Forelimb muscle (tissue), 1 donor: Measurements from ENCODE around the gene TTLL10. TPM values are rescaled to one million over a fixed set of nuclear protein-coding genes. Genes with fewer than 3 reads are reported as not detected.

ENCODE experiments used
- polyA plus RNA-seq: library from polyadenylated mRNA; unstranded; fragments of 120-200 nt; gene quantifications from one replicate; pipeline ENCODE4 v1.2.1, GENCODE V29; 2013; ENCODE audit not compliant: insufficient read length

The TTLL10 gene
- polyA plus RNA-seq, 1 donor: 0.35 TPM

Other genes starting within 250 kb of the TTLL10 start
- 5.6 TPM for gene SAMD11, start 250.0 kb upstream of the TTLL10 start, polyA plus RNA-seq
- gene NOC2L, start 214.6 kb upstream of the TTLL10 start, polyA plus RNA-seq: 43.6 TPM
- 6.3 TPM for gene KLHL17, start 213.3 kb upstream of the TTLL10 start, polyA plus RNA-seq
- 0.08 TPM for gene PLEKHN1, start 207.4 kb upstream of the TTLL10 start, polyA plus RNA-seq
- gene PERM1, start 191.8 kb upstream of the TTLL10 start, polyA plus RNA-seq: 3.3 TPM
- 19.9 TPM for gene HES4, start 173.8 kb upstream of the TTLL10 start, polyA plus RNA-seq
- 6.2 TPM for gene ISG15, start 160.4 kb upstream of the TTLL10 start, polyA plus RNA-seq
- 37.5 TPM for gene AGRN, start 153.8 kb upstream of the TTLL10 start, polyA plus RNA-seq
- gene RNF223, start 99.6 kb upstream of the TTLL10 start, polyA plus RNA-seq: 0.08 TPM
- 6.4 TPM for gene C1orf159, start 57.8 kb upstream of the TTLL10 start, polyA plus RNA-seq
- gene TNFRSF18, start 32.7 kb downstream of the TTLL10 start, polyA plus RNA-seq: 6.1 TPM
- 3.2 TPM for gene TNFRSF4, start 40.3 kb downstream of the TTLL10 start, polyA plus RNA-seq
- gene SDF4, start 58.1 kb downstream of the TTLL10 start, polyA plus RNA-seq: 88.6 TPM
- gene B3GALT6, start 58.4 kb downstream of the TTLL10 start, polyA plus RNA-seq: 16.3 TPM
- 4.8 TPM for gene C1QTNF12, start 72.8 kb downstream of the TTLL10 start, polyA plus RNA-seq
- 38.8 TPM for gene UBE2J2, start 100.0 kb downstream of the TTLL10 start, polyA plus RNA-seq
- gene SCNN1D, start 106.6 kb downstream of the TTLL10 start, polyA plus RNA-seq: 5.5 TPM
- gene ACAP3, start 134.1 kb downstream of the TTLL10 start, polyA plus RNA-seq: 44.6 TPM
- 5.9 TPM for gene PUSL1, start 134.7 kb downstream of the TTLL10 start, polyA plus RNA-seq
- 74.9 TPM for gene INTS11, start 150.8 kb downstream of the TTLL10 start, polyA plus RNA-seq
- gene CPTP, start 150.9 kb downstream of the TTLL10 start, polyA plus RNA-seq: 16.5 TPM
- 3.3 TPM for gene TAS1R3, start 157.4 kb downstream of the TTLL10 start, polyA plus RNA-seq
- gene DVL1, start 175.5 kb downstream of the TTLL10 start, polyA plus RNA-seq: 48.7 TPM
- 65.2 TPM for gene MXRA8, start 184.7 kb downstream of the TTLL10 start, polyA plus RNA-seq
- gene AURKAIP1, start 201.3 kb downstream of the TTLL10 start, polyA plus RNA-seq: 69.3 TPM
- gene CCNL2, start 225.5 kb downstream of the TTLL10 start, polyA plus RNA-seq: 169 TPM
- gene MRPL20, start 233.4 kb downstream of the TTLL10 start, polyA plus RNA-seq: 111 TPM
- 22.1 TPM for gene ANKRD65, start 247.4 kb downstream of the TTLL10 start, polyA plus RNA-seq